Stimulated activated CD8-positive, alpha-beta memory T cell treated with anti-CD3 and anti-CD28 coated beads, Interleukin-12 subunit alpha, Interleukin-12 subunit beta, amount 100 ng/mL, for 24 hours (primary cell): ENCODE data around the gene KRTAP29-1.
"Not testable (repeated sequence)": the region's sequence is repeated elsewhere in the genome, so short reads cannot be mapped to it uniquely, and the experiment has no call there.

ENCODE experiments used
- DNase-seq: peaks from one replicate; pipeline ENCODE4 v3.0.0-alpha.2; 2020; ENCODE audit errors: extremely low read depth

Gene KRTAP29-1, protein sequence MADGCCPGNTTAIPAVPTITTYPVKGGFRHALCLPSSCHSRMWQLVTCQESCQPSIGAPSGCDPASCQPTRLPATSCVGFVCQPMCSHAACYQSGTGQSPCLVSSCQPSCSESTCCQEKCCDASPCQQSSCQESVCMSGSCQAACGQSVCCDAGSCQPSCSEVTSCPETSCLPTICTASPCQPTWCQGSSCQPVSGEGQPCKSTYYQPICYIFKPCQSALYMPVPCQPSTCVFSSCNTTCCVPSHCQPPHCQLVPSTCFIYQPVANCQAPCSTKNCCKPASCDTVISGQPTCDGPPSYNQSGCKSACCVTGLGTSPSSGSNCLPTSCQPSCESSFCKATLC

DNA sequence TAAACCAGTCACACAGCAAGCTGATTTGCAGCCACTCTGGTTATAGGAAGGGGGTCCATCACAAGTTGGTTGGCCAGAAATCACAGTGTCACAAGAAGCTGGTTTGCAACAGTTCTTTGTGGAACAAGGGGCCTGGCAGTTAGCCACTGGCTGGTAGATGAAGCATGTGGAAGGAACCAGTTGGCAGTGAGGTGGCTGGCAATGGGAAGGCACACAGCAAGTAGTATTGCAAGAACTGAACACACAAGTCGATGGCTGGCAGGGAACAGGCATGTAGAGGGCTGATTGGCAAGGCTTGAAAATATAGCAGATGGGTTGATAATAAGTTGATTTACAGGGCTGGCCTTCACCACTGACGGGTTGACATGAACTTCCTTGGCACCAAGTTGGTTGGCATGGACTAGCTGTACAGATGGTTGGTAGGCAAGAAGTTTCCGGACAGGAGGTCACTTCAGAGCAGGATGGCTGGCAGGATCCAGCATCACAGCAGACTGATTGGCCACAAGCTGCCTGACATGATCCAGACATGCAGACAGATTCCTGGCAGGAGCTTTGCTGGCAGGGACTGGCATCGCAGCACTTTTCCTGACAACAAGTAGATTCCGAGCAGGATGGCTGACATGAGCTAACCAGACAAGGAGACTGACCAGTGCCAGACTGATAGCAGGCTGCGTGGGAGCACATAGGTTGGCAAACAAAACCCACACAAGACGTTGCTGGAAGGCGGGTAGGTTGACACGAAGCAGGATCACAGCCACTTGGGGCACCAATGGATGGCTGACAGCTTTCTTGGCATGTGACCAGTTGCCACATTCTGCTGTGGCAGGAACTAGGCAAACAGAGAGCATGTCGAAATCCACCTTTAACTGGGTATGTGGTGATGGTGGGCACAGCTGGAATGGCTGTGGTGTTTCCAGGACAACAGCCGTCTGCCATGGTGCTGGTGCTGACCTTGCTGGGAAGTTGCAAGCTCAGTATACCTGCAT is at the start of gene KRTAP29-1:
Gene KRTAP29-1, minus strand, starts transcription at position 936 of the 986 bp plus-strand sequence. Its CDS starts 0 bp downstream, at position 936.
- no peak for DNase-seq

DNA sequence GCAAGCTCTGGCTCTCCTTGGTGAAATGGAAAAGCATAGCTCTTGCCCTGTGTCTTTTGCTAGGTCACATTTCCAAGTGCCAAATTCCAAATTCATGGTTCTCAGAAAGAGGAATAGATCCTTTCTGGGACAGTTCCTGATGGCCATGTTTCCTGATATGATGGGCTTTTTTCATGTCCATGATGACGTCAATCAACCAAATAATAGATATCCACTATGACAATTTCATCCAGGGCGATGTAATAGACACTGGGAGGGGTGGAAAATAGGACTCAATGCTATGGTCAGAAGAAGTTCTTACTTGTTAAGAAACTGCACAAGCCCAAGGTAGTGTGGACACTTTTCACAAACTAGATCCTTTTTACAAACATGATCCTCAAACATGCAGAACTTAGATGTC is 48.5 kb upstream of the KRTAP29-1 start:
- DNase-seq, result no peak

DNA sequence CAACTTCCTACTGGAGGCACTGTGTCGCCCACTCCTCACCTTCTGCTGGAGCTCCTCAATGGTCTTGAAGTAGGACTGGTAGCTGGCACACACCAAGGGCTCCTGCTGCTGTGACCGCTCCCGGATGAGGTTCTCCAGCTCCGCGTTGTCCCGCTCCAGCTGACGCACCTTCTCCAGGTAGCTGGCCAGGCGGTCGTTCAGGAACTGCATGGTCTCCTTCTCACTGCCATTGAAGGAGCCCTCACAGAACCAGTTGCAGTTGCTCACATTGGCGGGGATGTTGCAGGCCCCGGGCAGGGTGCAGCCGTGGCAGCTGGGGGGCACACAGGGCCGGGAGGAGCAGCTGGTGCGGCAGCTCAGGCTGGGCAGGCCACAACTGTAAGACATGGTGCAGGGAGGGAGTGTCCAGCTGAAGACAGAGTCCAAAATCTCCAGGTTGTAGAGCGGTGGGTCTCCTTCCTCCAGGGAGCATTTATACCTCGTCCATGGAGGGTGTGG is 47.8 kb upstream of the KRTAP29-1 start, which contains the start of gene KRT33A:
Gene KRT33A, minus strand, starts transcription at position 448 of the 498 bp plus-strand sequence. Its CDS starts 61 bp downstream, at position 387.
- not testable (repeated sequence) for DNase-seq

DNA sequence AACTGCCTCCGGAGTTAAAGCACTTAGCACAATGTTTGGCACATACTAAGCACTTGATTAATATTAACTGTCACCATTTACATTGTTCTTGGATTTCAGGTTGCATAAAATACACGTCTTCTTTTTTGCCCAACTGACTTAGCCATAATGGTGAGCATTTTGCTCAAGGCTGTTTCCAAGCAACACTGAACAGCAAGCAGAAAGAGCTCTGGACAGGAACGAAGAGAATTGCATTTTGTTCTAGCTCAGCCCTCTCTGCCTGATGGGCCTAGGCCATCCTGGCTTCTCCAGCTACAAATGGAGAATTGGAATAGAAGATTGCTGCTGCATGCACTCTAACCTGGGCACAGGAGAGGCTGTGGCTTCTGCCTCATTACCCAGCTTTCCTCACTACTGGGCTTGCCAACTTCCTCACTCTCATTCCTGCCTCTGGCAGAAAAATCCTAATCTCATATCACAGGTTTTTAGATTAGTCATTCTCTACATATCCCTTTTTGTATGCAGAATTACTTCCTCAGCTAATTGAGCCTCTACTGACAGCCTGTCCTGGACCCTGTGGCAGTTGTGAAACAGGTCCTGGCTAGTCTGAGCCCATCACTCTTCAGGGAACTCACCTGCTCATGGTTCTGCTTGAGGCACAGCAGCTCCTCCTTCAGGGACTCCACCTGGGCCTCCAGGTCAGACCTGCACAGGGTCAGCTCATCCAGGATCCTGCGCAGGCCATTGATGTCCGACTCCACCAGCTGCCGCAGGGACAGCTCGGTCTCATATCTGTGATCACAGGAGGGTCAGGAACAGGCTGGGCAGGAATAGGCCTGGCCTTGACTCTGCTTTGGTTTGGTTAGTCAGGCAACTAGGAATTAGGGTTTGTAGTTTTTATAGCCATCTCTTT is 45.5 kb upstream of the KRTAP29-1 start:
- no peak for DNase-seq

DNA sequence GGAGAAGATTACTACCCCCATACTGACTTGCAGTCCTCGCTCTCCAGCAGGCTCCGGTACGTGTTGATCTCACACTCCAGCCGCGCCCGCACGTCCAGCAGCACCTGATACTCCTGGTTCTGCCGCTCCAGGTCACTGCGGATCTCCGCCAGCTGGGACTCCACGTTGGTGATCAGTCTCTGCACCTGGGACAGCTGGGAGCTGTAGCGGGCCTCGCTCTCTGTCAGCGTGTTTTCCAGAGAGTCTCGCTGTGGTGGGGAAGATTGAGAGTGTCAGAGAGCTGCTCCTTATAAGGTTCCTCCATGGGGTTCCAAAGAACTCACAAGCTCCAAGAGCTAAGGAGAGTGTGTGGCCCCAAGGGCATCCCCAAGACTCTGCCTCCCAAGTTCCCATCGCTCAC is 43.8 kb upstream of the KRTAP29-1 start:
- not testable (repeated sequence) for DNase-seq

DNA sequence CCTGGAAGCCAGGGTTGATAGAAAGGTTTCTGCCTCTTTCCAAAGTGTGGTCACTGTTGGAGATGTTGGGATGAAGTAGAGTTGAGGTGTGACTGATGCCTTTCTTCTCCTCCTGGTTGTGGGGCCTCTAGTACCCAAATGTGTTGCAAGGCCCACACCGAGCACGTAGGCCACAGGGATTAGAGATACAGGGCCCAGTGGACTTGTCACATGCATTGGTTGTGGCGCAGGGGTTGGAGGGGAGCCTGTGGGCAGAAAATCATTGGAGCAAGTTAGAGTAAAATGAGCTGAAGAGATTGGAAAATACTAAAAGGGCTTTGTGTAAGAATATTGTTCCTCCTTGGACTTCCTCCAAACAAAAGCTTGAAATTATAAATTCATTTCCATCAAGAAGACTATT is 43.3 kb upstream of the KRTAP29-1 start:
- no peak for DNase-seq

DNA sequence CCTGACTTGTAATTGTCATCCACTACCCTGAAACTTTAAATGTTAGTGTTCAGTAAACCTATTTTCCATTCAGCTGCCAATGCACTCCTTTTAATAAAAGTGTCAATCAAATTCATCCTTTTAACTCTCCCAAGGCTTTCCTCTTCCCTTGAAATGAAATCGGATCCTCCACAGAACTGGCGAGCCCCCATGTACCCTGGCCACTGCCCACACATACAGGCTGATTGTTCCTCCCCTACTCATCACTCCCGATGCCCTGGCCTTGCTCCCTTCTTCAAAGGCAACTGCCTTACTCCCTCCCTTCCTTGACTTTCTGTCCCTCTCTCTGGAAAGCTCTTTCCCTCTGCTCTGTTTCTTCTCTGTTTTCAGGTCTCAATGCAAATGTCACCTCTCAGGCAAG is 40.4 kb upstream of the KRTAP29-1 start:
- DNase-seq, result no peak

DNA sequence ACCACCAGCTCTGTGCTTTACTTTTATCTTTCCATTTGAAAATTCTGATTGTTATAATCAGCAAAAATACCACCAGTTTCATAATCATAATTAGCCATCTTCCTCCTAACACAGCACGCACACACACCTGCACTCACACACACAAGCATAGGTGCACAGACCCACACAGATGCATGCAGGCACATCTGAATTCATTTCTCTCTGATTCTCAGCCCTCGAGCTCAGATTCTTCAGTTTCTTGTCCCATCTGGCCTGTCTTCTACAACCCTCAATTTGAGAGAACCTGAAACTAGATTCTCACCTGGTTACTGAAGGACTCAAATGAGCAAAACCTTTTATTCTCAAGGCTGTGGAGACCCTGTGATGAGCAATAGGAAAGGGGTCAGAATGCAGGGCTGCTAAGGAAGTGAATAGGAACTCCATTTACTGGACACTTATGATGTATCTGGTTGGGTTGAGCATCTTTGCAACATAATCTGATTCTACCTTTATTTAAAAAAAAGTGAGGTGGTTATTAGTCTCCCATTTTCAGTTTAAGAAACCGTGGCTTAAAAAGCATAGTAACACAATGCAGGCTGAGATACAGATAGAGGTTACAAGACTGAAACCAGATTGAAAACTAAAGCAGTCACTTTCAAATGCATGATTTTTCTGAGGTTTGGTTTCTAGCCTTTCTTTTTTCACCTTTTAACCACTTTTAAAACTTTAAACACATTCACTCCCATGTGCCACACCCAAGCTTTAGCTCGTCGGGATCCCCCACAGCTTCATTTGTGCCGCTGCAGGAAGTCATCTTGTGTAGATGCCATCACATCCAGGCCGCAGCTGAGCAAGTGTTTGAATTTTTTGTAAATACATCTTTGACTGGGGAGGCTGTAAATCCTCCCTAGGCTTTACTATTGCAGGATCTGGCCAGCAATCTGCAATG is 38.5 kb upstream of the KRTAP29-1 start:
- no peak for DNase-seq

DNA sequence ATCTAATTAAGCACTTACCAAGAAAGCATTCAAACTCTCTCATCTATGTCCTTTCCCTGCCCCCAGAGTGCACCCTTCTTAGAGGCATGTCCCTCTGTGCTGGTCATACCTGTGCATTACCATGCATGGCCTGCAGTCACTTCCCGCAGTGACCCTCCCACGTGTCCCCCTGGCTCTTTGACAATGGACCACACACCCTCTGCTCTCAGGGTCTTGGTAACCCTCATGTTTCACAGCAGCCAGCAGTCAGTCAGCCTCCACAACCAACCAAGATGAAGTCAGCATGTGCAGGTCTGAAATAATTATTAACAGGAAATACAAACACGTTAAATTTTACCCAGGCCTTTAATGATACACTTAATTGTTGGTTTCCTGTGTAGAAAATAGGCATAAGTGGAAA is 37.8 kb upstream of the KRTAP29-1 start:
- DNase-seq, result no peak

DNA sequence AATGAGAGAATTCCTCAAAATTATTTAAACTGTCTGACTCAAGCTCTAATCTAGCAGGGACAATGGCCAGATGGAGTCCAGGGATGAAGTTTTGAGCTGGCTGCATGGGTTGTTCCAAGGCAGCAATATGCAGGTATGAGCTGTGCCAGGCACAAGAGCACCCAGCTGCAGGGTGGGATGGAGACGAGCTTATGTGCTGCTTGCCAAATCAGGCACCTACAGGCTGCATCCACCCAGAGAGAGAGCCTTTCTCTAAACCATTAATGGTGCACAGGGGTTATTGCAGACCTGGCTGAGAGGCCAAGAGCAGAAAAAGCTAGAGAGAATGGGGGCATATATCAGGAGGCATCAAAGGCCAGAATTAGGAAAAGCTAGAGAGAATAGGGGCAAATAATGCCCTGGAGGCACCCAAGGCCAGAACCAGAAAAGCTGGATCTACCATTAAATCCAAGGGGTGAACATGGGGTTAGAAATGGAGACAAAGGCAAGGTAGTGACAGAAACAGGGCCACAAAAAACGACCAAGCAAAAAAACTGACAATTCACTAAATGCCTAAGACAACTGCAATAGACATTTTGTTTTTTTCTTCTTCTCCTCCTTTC is 37.0 kb upstream of the KRTAP29-1 start:
- DNase-seq, result no peak

DNA sequence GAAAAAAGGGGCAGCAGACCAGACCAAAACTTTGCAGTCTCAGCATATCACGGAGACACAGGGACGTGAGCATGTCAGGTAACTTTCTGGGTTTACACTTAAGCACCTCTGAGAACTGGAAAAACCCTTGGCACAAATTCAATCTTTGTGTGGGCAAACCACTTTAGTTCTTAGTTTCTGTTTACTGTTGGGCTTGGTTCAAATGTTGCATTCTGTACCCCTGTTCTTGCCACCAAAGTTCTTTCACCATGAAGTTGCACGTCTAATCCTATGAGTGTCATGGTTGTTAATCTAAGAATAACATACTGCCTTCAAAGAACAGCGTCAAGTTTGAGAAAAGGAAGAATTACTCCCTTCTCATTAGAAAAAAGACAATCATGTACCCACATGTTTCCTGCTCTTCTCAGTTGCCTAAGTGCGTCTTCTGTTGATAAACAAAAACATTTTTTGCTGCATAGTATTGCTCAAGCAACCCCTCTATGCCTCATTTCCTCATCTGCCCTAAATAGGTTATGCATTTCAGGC is 36.4 kb upstream of the KRTAP29-1 start:
- DNase-seq, result no peak

DNA sequence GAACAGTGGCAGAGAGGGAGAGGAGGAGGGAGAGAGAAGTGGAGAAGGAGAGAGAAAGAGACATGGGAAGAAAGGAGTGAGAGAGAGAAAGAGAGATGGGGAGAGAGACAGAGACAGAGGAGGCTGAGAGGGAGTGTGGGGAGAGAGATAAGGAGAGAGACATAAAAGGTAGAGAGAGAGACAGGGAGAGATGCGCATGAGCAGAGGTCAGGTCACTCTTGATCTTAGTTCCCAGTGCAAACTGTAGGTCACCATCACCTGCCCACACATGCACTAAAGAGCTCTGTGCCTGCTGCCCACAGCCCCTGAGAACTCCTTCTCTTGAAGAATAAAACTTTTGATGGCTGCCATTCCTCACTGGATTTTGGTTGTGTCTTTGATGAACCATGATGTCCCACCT is 33.1 kb upstream of the KRTAP29-1 start:
- no peak for DNase-seq

DNA sequence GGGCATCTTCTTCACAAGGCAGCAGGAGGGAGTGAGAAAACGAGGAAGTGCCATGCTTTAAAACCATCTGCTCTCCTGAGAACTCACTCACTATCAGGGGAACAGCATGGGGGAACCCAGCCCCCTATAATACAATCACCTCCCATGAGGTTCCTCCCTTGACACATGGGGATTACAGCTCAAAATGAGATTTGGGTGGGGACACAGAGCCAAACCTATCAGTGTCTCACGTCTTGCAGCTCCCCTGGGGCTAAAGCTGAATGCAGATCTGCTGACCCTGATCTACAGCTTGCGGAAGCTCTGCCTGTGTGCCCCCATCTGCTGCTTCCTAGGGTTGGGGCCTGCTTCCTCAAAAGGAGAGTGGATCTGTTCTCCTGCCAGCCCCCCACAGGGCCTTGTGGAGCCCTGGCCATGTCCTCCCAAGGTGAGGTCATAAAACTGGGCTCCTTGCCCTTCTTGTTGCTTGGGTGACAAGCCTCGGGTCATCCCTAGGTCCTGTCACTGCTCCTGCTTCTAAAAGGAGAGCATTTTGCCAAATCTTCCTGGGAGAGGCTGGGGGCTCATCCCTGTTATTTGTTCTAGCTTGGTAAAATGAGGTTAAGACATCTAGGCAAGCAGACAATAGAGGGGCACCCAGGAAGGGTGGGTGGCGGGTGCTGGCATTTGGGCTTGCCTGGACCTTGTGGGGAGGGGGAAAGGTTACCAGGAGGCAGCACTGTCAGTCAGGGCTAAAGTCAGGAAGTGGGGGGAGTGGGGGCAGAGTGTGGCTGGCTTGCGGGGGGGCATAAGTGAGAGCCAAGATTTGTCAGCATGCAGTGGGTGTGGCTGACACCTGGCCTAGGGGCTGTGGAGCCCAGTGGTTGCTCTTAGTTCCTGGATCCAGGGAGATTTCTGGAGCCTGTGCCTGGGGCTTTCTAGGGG is 32.0 kb upstream of the KRTAP29-1 start:
- no peak for DNase-seq

DNA sequence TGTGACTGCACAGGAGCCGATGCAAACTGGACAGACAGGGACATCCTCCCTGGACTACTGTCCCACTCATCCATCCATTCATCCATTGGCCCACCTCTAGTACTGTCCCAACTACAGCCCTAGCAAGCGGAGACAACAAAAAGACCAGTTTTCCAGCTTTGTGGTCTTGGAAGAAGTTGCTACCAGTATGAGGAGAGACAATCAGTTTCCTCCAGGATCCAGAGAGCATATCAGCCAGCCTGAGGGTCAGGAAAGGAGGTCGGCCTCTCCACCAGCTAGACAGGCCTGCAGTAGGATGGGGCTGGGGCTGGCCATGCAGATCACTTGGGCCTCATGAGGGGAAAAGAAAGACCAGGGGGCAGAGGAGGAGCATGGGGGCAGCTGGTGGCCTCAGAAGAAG is 31.2 kb upstream of the KRTAP29-1 start:
- DNase-seq, result no peak

DNA sequence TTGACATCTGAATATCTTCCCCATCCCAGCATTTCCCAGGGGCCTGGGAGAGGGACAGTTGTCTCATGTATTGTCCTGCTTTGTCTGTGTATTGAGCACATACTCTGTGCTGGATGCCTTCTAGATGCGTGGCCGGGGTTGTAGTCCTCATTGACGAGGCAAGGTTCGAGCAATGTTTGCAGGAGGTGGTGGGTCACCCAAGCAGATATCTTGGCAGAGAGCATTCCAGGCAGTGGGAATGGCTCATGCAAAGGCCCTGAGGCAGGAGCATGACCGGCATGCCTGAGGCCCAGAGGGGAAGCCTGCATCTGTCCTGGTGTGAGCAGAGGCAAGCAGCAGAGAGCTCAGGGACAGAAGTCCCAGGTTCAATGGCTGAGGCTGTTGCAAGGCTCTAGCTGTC is 30.4 kb upstream of the KRTAP29-1 start:
- DNase-seq, result no peak

DNA sequence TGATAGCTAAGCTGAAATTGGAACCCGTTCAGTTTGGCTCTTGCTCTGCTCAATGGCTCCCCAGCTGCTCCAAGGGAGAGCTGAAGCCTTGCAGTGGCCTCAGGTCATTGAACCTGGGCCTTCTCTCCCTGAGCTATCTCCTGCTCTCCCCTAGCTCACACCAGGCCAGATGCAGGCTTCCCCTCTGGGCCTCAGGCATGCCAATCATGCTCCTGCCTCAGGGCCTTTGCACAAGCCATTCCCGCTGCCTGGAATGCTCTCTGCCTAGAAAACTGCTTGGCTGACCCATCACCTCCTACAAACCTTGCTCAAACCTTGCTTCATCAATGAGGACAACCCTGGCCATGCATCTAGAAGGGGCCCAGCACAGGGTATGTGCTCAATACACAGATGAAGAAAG is 29.6 kb upstream of the KRTAP29-1 start:
- no peak for DNase-seq

DNA sequence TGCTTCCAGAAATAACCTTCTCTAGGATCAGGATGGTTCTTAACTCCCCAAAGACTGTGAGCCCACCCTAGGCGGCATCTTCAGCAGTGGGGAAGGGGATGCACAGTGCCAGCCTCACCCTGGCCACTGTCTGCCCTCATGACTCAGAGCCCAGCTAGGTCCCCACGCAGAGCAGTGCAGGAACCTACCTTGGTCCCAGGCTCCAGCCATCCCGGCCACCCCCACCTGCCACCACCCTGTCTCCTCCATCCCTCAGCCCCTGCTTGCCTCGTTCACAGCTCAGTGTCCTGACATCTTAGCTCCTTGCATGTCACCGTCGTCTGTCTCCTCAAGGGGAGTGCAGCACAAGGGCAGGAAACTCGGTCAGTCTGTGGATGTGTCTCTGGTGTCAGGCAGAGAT is 29.0 kb upstream of the KRTAP29-1 start:
- no peak for DNase-seq

DNA sequence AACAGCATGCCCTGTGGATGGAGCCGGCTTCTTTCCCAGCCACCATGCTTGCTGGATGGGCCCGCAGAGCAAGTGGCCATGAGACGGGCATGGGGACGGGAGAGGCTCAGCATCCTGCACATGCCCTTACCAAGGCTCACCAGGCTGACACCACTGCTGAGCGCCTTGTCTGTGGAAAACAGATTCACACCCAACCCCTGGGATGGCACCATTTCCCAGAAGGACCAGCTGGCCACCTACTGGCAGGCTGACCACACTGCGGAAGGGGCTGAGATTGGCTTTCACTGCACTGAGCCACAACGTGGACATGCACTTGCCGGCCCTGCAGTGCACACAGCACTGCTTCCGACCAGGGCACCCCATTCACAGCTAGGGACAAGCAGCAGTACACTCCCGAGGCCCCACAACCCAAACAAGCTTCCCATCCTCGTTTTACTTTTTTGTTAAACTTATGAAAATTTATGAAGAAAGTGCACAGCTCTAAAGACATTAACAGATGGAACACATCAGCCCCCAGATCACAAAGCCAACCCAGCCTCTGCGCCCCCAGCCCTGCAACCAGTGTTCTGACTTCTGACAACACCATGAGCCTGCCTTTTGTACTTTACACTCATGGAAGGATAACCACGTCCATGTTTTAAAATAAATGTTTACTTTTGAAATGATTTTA is 26.8 kb upstream of the KRTAP29-1 start:
- no peak for DNase-seq
